Endothelial cell of umbilical vein (primary cell): ENCODE measurements around the gene LLPH.

Experiments
- EZH2 ChIP-seq: IDR thresholded peaks from 2 replicates; pipeline ENCODE4 v1.6.1; 2012; ENCODE audit warnings: borderline replicate concordance, low read depth, mild to moderate bottlenecking, moderate library complexity, low read length, inconsistent platforms; ENCODE audit not compliant: severe bottlenecking
- JUN ChIP-seq: IDR thresholded peaks from 2 replicates; pipeline ENCODE4 v1.6.1; 2011; ENCODE audit warnings: borderline replicate concordance, low read depth; ENCODE audit not compliant: insufficient read length, insufficient read depth
- POLR2A ChIP-seq: IDR thresholded peaks from 2 replicates; pipeline ENCODE4 v1.6.1; 2012; ENCODE audit warnings: low read depth, mild to moderate bottlenecking, control low read depth, low read length
- POLR2AphosphoS5 ChIP-seq: IDR thresholded peaks from 2 replicates; pipeline ENCODE4 v1.6.1; 2012; ENCODE audit warnings: low read depth, mild to moderate bottlenecking, control low read depth, low read length, moderate library complexity; ENCODE audit not compliant: insufficient read depth
- TF ChIP-seq, protein P1 (sequence below), 2 donors: IDR thresholded peaks; 1 replicate in 1 of 2; 2 replicates in 1 of 2; pipeline ENCODE4 v1.5.1; 2011; ENCODE audit warnings: low read length in 2 of 2, mild to moderate bottlenecking in 2 of 2, moderate library complexity in 2 of 2, control low read depth in 1 of 2, inconsistent platforms in 1 of 2, low read depth in 1 of 2; ENCODE audit not compliant: insufficient read depth in 1 of 2; ENCODE audit errors: extremely low read depth in 1 of 2
- TF ChIP-seq, protein P2 (sequence below): IDR thresholded peaks from 2 replicates; pipeline ENCODE4 v1.6.1; 2011; ENCODE audit not compliant: insufficient read depth, insufficient read length

DNA sequence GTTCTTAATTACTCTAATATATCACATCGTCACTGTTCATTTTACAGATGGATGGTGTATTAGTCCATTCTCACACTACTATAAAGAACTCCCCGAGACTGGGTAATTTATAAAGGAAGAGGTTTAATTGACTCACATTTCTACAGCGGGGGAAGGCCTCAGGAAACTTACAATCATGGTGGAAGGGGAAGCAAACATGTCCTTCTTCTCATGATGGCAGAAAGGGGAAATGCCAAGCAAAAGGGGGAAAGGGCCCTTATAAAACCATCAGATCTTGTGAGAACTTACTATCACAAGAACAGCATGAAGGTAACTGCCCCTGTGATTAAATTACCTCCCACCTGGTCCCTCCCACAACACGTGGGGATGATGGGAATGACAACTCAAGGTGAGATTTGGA lies 32.7 kb upstream of the LLPH start:
- TF ChIP-seq, protein P1, sequence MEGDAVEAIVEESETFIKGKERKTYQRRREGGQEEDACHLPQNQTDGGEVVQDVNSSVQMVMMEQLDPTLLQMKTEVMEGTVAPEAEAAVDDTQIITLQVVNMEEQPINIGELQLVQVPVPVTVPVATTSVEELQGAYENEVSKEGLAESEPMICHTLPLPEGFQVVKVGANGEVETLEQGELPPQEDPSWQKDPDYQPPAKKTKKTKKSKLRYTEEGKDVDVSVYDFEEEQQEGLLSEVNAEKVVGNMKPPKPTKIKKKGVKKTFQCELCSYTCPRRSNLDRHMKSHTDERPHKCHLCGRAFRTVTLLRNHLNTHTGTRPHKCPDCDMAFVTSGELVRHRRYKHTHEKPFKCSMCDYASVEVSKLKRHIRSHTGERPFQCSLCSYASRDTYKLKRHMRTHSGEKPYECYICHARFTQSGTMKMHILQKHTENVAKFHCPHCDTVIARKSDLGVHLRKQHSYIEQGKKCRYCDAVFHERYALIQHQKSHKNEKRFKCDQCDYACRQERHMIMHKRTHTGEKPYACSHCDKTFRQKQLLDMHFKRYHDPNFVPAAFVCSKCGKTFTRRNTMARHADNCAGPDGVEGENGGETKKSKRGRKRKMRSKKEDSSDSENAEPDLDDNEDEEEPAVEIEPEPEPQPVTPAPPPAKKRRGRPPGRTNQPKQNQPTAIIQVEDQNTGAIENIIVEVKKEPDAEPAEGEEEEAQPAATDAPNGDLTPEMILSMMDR (IDR thresholded peaks at IDR 0.05; ENCODE audit: extremely low read depth in 1 of 2, insufficient read depth in 1 of 2, low read depth in 1 of 2, low read length in 2 of 2), result no peak
- TF ChIP-seq POLR2A (no peak), POLR2AphosphoS5 (no peak), EZH2 (no peak), JUN (no peak)
- TF ChIP-seq, protein P2, sequence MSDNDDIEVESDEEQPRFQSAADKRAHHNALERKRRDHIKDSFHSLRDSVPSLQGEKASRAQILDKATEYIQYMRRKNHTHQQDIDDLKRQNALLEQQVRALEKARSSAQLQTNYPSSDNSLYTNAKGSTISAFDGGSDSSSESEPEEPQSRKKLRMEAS, result no peak
